Putamen (tissue), 1 donor: Measurements from ENCODE around the gene UCP1.

Experiments used
- DNase-seq: peaks from one replicate; pipeline ENCODE4 v3.0.0-alpha.2; 2016; ENCODE audit warnings: low spot score

UCP1 gene, protein sequence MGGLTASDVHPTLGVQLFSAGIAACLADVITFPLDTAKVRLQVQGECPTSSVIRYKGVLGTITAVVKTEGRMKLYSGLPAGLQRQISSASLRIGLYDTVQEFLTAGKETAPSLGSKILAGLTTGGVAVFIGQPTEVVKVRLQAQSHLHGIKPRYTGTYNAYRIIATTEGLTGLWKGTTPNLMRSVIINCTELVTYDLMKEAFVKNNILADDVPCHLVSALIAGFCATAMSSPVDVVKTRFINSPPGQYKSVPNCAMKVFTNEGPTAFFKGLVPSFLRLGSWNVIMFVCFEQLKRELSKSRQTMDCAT

DNA sequence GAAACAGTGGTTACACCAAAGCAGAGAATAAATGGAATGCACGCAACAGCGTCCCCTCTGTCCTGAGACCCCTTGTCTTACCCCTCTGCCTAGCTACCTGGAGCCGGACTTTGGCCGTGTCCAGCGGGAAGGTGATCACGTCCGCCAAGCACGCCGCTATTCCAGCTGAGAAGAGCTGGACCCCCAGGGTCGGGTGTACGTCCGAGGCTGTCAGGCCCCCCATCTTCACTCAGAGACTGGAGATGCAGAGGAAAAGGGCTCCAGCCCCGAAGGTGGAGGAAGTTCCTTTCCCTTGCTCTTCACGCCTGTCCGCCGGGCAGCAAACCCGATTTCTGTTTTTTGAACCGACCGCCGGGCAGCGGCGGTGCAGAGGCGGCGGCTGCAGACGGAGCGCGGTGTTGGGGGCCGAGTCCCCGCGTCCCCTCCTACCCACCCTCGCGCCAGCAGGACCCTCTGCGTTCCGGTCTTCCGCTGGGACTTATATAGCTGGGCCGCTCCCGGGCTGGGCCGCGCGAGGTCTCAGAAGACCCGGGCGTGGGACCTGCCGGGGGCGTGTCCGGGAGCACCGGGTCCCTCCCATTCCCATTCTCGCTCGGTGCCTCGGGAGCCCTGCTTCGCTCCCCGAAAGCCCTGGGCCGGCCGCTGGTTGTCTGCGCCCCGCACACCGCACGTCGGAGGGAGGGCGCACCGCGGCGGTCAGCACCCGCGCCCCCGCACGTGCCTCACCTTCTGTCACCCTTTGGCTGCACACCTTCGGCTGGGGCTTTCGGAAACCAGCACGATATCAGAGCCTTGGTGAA is at the start of gene UCP1:
UCP1 (minus strand) TSS at position 455 of the 800 bp plus-strand sequence; CDS start at position 223, 232 bp downstream.
- DNase-seq, result no peak

DNA sequence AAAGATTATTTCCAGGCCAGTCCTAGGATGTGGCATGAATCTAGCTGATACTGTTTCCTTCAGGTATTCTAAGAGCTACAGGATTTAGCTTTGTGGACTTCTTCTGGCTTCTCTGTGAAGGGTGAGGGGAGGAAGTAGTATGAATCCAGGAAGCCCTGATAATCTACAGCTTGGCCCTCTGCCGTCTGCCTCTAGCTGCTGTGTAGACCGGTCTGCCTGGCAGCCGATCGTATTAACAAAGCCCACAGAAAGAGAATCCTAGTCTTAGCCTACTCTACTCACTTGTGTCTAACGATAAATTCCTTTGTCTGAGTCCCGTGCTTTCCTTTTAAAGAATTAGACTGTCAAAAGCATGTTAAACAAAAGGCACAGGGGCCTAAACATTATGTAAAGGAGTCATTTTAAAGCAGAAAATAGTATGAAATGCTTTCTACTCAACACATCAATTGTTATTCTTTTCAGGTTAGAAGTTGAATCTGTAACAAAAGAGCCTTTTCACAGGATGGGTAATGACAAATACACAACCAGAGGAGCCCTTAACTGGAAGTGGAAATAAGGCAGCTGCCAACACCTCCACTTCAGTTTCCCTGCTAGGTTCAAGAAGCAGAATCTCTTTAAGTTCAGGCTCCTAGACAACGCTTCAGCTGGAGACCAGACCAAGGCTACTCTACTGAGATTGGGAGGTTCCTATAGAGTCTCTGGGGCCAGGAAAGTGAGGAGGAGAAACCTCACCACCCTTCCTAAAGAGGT is 48.9 kb upstream of the UCP1 start:
- no peak for DNase-seq

DNA sequence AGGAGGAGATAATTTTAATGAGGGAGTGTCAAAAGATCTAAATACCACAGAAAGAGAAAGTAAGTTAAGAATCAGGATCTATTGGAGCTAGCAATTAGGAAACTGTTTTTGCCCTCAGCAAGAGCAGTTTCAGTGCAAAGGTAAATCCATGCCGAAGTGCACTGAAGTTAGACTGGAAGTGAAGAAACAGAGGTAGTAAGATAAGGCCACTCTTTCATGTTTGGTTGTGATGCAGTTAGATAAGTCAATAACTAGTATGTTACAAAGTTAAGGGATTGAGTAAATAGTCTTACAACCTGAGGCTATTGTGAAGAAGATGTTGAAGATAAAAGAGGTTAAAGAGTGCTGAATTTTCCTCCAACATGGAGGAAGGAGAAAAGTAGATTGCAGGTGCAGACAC is 46.7 kb upstream of the UCP1 start:
- no peak for DNase-seq

DNA sequence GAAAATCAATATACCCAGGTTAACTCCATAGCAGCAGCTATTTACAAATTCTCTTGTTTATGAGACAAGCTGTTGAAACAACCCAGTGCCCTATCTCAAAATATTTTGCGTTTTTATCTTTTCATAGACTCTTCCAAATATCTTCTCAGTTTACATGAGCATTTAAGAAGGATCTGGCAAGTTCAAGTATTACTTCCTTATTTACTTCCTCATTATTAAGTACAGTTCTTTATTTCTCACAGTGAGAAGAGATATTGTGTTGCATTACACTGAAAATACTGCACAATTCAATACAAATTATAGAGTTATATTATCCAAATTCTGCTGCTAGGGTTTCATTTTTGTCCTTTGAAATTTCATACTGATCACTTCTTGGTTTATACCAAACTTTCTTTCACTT is 43.6 kb upstream of the UCP1 start:
- no peak for DNase-seq

DNA sequence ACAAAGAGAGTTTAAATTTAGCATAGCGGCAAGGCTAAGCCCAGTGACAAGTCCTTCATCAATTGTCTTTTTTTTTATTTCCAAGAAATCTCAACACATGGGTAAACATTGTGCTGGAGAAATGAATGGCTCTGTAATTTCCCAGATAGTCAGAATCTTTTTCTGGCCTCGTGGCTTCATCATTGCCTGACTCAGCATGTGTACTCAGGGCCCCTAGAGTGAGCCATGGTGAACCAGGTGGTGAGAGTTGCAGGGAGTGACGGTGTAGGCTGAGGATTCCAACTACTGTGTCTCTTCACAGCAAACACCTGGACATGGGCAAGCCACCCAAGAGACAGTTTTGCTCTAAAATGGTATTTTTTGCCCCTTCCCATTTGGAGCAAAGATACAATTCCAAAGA is 43.1 kb upstream of the UCP1 start:
- no peak for DNase-seq

DNA sequence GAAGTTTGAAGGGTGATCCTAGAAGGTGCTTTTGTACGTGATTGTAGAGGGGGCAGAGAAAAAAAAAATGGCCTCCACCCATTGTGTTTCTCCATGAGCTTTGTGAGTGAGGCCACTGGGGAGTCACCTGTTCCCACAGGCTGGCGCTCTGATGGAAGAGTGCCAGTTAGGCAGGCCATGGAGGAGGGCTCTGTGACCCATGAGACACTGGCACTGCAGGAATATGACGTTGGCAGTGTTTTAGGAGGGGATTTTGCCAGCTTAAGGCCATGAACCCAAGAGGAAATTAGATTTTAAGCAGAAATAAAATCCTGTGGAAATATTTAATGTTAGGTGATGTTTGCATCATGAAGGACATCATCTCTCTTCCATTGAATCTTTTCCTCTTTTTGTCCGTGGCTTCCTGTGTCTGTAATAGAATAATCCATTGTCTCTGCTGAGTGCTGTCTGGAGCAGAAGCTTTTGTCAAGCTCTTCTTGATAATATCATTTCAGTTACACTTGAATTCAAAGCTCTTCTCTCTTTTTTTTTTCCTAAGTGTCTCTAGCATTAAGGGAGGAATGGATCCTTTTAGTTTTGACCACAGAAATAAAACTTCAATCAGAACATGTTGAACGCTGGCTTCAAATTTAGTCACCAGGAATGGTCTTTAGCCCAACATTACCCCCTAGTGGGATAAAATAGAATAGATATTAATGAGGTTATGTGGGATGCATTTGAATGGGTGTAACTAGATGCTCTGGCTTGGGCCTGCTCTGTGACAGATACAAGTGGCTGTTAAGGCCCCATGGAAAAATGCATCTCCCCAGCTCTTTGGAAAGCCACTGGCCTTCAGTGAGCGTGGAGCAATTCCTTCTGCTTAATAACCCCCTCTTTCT is 41.0 kb upstream of the UCP1 start:
- peak; percentile 61 for DNase-seq

DNA sequence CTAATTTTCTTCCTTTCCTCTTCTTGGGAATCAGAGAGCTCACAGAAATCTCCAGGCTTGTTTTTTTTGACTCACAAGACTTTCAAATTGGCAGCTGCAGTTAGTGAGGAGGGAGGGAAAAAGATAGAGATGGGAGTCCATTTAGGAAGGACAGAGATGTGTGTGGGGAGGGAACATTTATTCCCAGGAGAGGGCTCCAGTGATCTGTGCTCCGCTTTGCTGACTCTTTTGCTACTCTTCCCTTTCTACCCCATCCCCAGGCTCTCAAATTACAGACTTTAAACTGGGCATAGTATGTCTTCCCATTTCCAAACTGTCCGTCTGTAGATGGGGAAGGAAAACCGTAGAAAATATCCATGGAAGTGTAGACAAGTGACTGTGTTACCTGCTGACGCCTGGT is 39.1 kb upstream of the UCP1 start:
- no peak for DNase-seq

DNA sequence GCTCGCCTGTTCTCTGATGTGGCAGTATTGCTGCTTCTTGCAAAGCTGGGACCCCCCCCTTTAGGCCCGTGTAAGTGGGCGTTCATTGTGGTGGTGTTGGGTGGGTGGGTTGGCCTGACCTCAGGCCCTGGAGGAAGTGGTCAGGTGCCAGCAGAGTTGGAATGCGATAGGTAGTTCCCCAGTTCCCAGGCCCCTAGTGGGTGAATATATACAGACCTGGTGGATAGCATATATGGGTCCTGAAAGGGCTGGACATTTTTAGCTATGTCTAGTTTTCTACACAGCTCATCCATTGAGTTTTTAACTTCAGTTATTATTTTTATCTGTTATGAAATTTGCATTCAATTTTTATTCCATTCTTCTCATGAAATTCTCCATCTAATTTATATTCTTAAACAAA is 35.8 kb upstream of the UCP1 start:
- DNase-seq, result no peak

DNA sequence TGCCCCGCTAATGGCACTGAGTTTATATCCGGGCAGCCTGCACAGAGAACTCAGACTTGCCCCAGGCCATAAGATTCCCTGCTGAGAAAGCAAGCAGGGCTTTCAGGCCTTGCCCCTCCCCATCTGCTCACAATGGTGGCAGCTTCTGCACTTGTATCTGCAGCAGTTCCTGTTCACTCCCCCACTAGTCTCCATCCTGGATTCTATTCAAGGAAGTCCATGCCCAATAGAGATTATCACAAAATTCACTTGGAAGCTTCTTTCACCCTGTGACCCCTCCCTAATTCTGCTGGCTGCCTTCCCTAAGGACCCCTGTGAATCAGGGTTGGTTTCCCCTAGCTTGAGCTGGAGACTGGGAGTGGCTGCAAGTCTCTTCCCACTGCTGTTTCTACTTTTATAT is 34.5 kb upstream of the UCP1 start:
- DNase-seq, result no peak

DNA sequence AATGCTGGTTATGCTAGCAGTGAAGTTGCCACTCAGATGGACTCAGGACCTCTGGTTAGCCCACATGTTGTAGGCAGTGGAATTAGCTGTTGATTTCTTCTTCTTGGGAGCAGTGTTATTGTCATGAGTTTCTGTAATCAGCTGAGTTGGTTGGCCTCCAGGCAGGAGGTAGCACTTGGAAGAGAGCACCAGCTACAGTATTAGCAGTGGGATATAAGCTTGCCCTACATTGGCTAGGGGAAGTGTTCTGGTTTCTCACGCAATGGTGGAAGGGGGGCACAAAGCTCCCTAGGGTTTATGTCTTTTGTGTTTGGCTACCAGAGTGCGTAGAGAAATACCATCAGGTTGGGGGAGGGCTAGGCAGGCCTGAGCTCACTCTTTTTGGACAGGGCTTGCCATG is 34.0 kb upstream of the UCP1 start:
- DNase-seq, result no peak

DNA sequence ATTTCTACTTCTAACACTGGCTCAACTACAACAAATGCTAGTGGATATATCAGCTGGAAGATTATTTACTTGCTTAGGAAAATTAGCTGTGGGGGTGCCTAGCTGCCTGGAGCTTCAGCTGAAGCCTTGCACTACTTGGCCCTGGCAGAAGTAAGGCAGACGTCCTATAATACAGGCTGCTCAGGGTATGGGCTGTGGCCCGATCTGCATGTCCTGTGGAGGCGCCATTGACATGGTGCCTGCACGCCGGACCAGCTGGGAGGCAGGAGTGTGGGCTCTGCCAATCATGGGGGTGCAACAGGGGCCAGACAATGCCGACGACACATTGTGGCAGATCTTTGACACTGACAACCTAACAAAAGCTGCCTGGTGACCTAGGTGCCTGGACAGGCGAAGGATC is 31.6 kb upstream of the UCP1 start:
- no peak for DNase-seq

DNA sequence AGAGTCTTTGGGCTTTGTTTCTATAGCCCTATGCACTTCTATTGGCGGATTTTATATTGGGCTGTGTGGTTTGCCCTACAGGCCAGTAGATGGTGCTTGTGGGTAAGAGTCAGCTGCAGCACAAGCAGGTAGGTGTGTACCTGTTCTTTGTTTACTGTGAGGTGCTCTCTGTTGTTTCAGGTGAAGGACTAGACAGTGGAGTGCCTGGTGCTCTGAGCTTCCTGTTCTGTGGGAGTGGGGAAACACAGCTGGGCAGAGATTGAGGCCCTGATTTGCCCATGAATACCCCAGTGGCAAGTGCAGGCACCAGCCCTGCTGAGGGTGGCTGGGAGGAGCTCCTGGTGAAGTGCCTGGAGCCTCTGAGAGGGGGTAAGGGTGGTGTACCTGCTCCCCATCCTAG is 26.3 kb upstream of the UCP1 start:
- DNase-seq, result no peak

DNA sequence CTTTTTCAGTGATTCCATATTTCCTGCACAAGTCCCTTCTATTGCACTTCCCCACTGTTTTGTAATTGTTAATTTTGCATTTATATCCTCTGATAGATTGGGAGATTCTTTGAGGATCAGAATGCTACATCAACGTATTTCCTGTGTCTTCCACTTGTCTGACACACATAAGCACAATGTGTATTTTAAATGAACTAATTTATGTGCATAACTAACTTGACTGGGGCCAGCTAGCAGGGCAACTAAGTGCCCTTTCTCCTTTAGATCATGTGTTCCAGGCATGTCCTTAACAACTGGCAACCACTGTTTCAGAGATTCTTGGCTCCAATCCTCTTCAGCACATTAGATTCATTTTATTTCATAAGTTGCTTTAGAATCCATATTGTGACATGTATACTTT is 15.7 kb upstream of the UCP1 start:
- no peak for DNase-seq

DNA sequence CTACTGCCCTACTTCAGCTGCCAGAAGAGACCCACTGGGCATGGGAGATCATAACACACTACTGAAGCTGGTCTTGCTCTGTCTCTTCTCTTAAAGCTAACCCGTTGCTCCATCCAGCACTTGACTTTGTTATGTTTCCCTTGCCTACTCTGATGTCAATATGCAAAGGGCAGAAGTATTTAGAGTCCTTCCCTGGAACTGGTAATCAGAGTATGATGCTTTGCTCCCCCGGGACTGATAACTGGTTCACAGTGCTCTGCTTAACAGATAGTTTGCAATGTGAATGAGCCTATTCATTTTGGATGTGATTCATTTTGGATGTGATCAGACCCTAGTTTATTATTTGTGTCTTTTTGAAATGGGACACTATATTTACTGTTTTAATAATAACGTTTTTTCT is 12.3 kb upstream of the UCP1 start:
- no peak for DNase-seq

DNA sequence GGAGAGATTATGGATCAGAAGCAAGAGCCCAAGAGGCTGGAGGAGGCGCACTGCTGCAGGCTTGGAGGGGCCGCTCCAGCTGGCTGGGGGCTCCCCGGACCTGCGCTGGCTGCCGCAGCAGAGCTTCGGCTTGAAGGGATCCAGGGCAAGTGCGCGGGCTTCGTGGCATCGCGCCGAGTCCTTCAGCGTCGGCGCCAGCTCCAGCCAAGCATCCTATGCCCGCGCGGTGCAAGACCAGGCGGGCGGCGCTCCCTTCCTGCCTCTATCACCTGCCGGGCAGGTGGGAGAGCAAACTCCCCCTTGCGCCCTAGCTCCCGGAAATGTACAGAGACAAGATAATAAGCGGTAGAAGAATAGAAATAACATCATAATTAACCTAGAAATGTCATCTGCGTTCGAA is 10.5 kb upstream of the UCP1 start:
- no peak for DNase-seq

DNA sequence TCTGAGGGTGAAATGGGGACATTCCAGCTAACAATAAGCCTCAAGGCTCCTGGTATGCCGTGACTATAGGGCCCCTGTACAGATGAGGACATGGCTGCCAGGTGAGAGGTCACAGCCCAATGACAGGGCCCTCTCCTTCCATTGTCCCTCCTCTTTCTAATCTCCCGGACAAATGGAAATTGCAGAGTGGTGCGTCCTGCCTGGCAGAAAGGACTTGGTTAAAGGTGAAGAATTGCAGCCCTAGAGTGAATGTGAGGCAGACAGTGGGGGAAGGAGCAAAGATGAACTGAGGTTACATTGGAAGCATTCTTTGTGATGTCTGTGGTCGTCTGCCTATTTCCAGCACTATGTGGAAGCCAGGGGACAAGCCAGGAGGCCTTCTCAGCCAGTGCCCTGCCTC is 6.7 kb upstream of the UCP1 start:
- DNase-seq, result no peak

DNA sequence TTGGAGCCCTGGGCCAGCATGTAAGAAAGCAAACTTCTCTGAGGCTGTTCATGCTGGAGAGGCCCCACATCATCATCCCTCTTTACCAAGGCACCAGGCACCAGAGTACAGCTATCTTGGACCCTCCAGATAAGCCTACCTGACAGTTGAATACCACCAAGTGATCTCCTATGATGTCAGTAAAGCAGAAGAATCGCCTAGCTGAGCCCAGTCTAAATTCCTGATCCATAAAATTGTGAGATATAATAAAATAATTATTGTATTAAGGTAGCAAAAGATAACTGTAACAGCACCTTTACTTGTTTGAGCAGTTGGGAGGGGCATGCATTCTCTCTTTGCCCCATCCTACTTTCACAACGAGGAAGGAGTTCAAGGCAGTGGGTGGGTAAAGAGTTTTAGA is 2.9 kb upstream of the UCP1 start:
- no peak for DNase-seq

DNA sequence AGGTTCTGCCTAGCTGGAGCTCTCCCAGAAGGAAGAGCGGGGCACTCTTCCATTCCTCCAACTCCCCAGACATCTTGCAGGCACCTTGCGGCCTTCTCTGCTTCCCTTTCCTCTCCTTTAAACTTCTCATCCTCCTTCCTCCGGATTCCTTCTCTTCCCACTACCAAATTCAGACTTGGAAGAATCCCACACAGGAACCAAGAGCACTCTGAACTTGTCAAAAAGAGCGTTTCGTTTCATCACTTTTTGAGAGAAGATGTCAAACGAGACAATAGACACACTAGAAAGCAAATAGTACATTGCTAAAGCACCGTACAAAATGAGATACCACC is 512 bp upstream of the UCP1 start:
- DNase-seq, result no peak

DNA sequence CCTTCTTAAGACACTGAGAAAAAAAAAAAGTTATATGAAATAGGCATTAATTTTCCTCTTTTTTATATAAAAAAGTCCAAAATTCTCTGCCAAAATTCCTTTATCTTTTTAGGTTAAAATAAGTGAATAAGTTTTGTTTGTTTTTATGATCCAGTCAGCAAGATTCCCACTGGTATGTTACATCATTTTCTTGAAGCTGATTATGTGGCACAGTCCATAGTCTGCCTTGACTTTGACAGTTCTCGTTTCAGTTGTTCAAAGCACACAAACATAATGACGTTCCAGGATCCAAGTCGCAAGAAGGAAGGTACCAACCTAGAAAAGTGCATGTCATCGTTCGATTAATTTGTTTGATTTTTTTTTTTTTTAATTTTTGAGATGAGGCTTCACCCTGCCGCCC is 9.1 kb downstream of the UCP1 start:
- DNase-seq, result no peak

DNA sequence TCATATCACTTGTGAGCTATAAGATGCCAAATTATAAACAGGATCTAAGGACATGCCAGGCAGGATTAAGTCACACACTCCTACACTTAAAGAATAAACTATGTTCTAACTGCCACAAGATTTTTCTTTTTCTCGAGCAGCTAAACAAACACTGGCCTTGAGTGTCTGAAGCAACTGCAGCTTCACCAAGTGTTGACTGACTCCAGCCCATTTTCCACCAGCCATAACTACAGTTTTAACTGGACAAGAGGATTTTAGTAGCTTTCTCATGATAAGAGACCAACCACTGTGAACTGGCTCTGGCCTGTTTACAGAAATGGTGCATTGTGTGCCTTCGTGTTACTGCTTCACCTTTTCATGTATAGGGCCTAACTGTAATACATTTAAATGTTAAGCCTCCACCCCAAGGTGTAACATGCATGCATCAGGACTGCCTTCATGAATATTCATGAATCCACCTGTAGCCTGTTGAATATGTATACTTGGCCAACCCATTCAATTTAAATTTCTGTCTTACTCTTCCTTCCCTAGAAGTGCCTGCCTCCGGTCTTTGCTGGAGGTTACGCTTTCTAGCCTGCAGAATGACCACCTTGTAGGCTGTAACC is 10.8 kb downstream of the UCP1 start:
- DNase-seq, result no peak

DNA sequence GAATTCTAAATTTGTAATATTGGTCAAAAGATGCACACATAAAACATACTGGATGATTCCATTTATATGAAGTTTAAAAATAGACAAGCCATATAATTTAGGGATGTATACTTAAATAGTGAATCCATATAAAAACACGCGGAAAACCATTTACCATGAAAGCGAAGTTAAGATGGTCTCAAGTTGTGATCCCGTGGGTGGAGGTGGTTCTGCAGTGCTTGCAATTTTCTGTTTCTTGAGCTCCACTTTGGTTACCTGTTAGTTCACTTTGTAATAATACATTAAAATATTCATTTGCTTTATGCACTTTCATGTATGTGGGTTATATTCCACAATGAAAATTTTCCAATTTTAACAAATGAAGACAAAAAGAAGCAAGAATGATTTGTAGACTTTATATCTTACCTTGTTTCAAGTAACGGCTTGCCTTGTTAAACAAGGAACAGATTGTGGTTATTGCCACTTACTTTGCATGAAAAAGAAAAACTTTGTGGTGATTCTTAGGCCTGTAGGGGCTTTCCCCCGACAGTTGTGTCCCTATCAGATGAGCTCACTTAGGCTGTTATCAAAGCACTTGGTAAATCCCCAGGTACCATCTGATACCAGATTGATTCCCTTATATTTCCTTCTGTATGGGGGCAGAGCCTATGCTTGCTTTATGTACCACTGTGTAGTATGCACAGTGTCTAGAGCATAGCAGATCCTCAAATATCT is 12.2 kb downstream of the UCP1 start:
- DNase-seq, result no peak
